GM12878 (cell line): ENCODE results near the gene GGNBP2. TPM values are rescaled to one million over a fixed set of nuclear protein-coding genes. Genes with fewer than 3 reads are reported as not detected.
A peak's percentile ranks its signal among the peaks of the same experiment; 100 is the strongest.

Source experiments
- ATAC-seq: fragments of 200-7000 bp; cut with Tn5 transposase; 3 replicates; pipeline ENCODE4 v1.9.1; 2020; ENCODE audit warnings: mild to moderate bottlenecking, moderate library complexity
- BruUV-seq: library from RNA; stranded (reverse); fragments of 400-500 nt; replicated peaks from 2 replicates; lab custom pipeline; 2021; lab: Mats Ljungman, UMichigan
- CTCF ChIA-PET: fragments of 300-600 bp; sonication (Branson Sonifier 250); formaldehyde crosslinking; extraction: SDS; loops from one replicate; lab custom pipeline; 2021; ENCODE audit warnings: inconsistent platforms; lab: Yijun Ruan, JAX
- POLR2A ChIA-PET: fragments of 350-600 bp; formaldehyde crosslinking; extraction: SDS; loops from one replicate; lab custom pipeline; 2021; ENCODE audit warnings: inconsistent platforms; lab: Charles Lee
- RAD21 ChIA-PET: fragments of 300-600 bp; sonication (Branson Sonifier 250); formaldehyde crosslinking; loops from one replicate; lab custom pipeline; 2023; ENCODE audit warnings: antibody characterized with exemption; ENCODE audit not compliant: unreplicated experiment; lab: Charles Lee
- SMC1A ChIA-PET: fragments of 300-600 bp; sonication (Branson Sonifier 250); formaldehyde crosslinking; loops from one replicate; lab custom pipeline; 2023; ENCODE audit not compliant: unreplicated experiment, uncharacterized antibody; lab: Charles Lee
- DNase-seq: peaks from one replicate; pipeline ENCODE4 v3.0.0-alpha.2; 2011; ENCODE audit warnings: low read depth, low spot score
- FAIRE-seq: peaks from 3 replicates; lab custom pipeline; 2011; peaks lifted over from hg19 to GRCh38; lab: Jason Lieb, UNC
- H2AFZ ChIP-seq: 2 replicates; pipeline ENCODE4 v1.6.0; 2011; ENCODE audit warnings: low read depth, low read length, control low read depth; ENCODE audit not compliant: control insufficient read depth
- H3K27ac ChIP-seq: 2 replicates; pipeline ENCODE4 v1.5.1; 2011; ENCODE audit warnings: control low read depth; ENCODE audit not compliant: control insufficient read depth, insufficient read depth
- H3K27me3 ChIP-seq, 2 experiments: replicated peaks in 1 of 2; 2 replicates each; pipeline versions ENCODE4 v1.6.0 to v1.6.1; 2011; ENCODE audit warnings: low read length in 1 of 2; ENCODE audit not compliant: control insufficient read depth in 2 of 2, insufficient read depth in 2 of 2
- H3K36me3 ChIP-seq, 2 experiments: 2 replicates each; pipeline ENCODE4 v1.5.1; 2011; ENCODE audit warnings: low read length in 1 of 2; ENCODE audit not compliant: control insufficient read depth in 2 of 2, insufficient read depth in 2 of 2
- H3K4me1 ChIP-seq: 2 replicates; pipeline ENCODE4 v1.6.1; 2011; ENCODE audit warnings: mild to moderate bottlenecking, low read length, moderate library complexity, mixed read lengths; ENCODE audit not compliant: control insufficient read depth, insufficient read depth
- H3K4me2 ChIP-seq: 2 replicates; pipeline ENCODE4 v1.6.0; 2011; ENCODE audit warnings: control low read depth; ENCODE audit not compliant: control insufficient read depth, insufficient read depth
- H3K4me3 ChIP-seq: fragments of 200-600 bp; sonication (generic); 2 replicates; pipeline ENCODE4 v1.5.1; 2016
- H3K79me2 ChIP-seq: 2 replicates; pipeline ENCODE4 v1.6.0; 2011; ENCODE audit warnings: low read length; ENCODE audit not compliant: control insufficient read depth, insufficient read depth
- H3K9ac ChIP-seq: 2 replicates; pipeline ENCODE4 v1.8.0; 2011; ENCODE audit warnings: low read length, control low read depth, mixed read lengths; ENCODE audit not compliant: control insufficient read depth, insufficient read depth
- H3K9me3 ChIP-seq: replicated peaks from 3 replicates; pipeline ENCODE4 v1.5.1; 2011; ENCODE audit warnings: mild to moderate bottlenecking, low read length; ENCODE audit not compliant: control insufficient read depth, insufficient read depth
- H4K20me1 ChIP-seq: 2 replicates; pipeline ENCODE4 v1.6.0; 2011; ENCODE audit not compliant: control insufficient read depth, insufficient read depth
- ATF7 ChIP-seq: fragments of 450-650 bp; IDR thresholded peaks from 2 replicates; pipeline ENCODE4 v1.6.1; 2016; ENCODE audit warnings: low read depth, mild to moderate bottlenecking
- CBX3 ChIP-seq: fragments of 200-600 bp; sonication (generic); IDR thresholded peaks from 2 replicates; pipeline ENCODE4 v1.6.1; 2016; ENCODE audit warnings: low read depth, borderline replicate concordance
- CTCF ChIP-seq, 3 experiments: IDR thresholded peaks in 2 of 3; conservative IDR thresholded peaks in 1 of 3; 2 replicates each; pipeline ENCODE4 v1.5.1; 2011; ENCODE audit warnings: low read depth in 3 of 3, low read length in 3 of 3, mild to moderate bottlenecking in 3 of 3, control low read depth in 2 of 3, moderate library complexity in 2 of 3, inconsistent platforms in 1 of 3, mixed read lengths in 1 of 3; ENCODE audit not compliant: control insufficient read depth in 2 of 3, insufficient read depth in 1 of 3; ENCODE audit errors: extremely low read depth in 1 of 3
- HCFC1 ChIP-seq: fragments of 150-350 bp; IDR thresholded peaks from 2 replicates; pipeline ENCODE4 v1.6.1; 2014; ENCODE audit warnings: low read length
- HDAC2 ChIP-seq: fragments of 200-600 bp; sonication (generic); IDR thresholded peaks from 2 replicates; pipeline ENCODE4 v1.6.1; 2017
- IKZF1 ChIP-seq: fragments of 450-650 bp; conservative IDR thresholded peaks from 2 replicates; pipeline ENCODE4 v1.6.1; 2017; ENCODE audit warnings: antibody characterized with exemption, mild to moderate bottlenecking
- NFXL1 ChIP-seq: fragments of 450-650 bp; IDR thresholded peaks from 2 replicates; pipeline ENCODE4 v1.6.1; 2017; ENCODE audit warnings: antibody characterized with exemption, mild to moderate bottlenecking, borderline replicate concordance
- RAD51 ChIP-seq: fragments of 450-650 bp; IDR thresholded peaks from 2 replicates; pipeline ENCODE4 v1.6.1; 2016; ENCODE audit warnings: moderate library complexity, mild to moderate bottlenecking, inconsistent platforms
- SUZ12 ChIP-seq: fragments of 200-600 bp; sonication (generic); IDR thresholded peaks from one replicate; pipeline ENCODE4 v1.6.1; 2018; ENCODE audit warnings: antibody characterized with exemption, mild to moderate bottlenecking; ENCODE audit not compliant: unreplicated experiment
- ZBTB33 ChIP-seq: fragments of 450-650 bp; IDR thresholded peaks from 2 replicates; pipeline ENCODE4 v1.6.1; 2017; ENCODE audit warnings: mild to moderate bottlenecking
- WGBS: methylation state at CpG from one replicate; pipeline ENCODE4 v1.1.6; 2016; ENCODE audit warnings: low lambda C conversion rate; ENCODE audit not compliant: insufficient replicate concordance, insufficient coverage; ENCODE audit errors: missing lambda C conversion rate; 5-methylcytosine and 5-hydroxymethylcytosine counted together
- in situ Hi-C: fragments of 300-500 bp; cut with MboI; formaldehyde crosslinking; loops from 9 replicates; pipeline ENCODE4 v1.14.3; 2018; ENCODE audit warnings: mixed read lengths
- intact Hi-C: fragments of 100-400 bp; cut with micrococcal nuclease; formaldehyde crosslinking; loops from one replicate; pipeline ENCODE4 v1.14.2; 2022; ENCODE audit not compliant: unreplicated experiment
- polyA plus RNA-seq, 11 experiments: library from polyadenylated mRNA; depleted of rRNA in 4 of 11; unstranded in 6 of 11; stranded (reverse) in 5 of 11; fragments of >200 nt; fragmentation: Nextera tagmentation in 4 of 11; fragmentation: Illumina TruSeq in 1 of 11; extraction: Ambion mirVana in 4 of 11; extraction: Trizol in 1 of 11; gene quantifications; 1 replicate in 1 of 11; 2 replicates in 10 of 11; pipeline versions ENCODE4 v1.2.1 to v1.2.3, GENCODE V29; 2011 to 2016; ENCODE audit warnings: inconsistent platforms in 2 of 11, missing spikeins in 2 of 11, low read depth in 1 of 11
- total RNA-seq, 4 experiments: library from RNA; depleted of rRNA in 3 of 4; stranded (reverse); fragments of >200 nt in 3 of 4; fragmentation: Illumina TruSeq in 1 of 4; extraction: Trizol in 1 of 4; gene quantifications; 2 replicates each; pipeline versions ENCODE4 v1.2.1 to v1.2.3, GENCODE V29; 2013 to 2021
- TF ChIP-seq, protein P1 (sequence below): IDR thresholded peaks from 2 replicates; pipeline ENCODE4 v1.6.1; 2012; ENCODE audit warnings: low read depth, low read length, improper control_type of control experiment
- TF ChIP-seq, protein P2 (sequence below): IDR thresholded peaks from 2 replicates; pipeline ENCODE4 v1.6.1; 2011; ENCODE audit warnings: low read depth, low read length, improper control_type of control experiment, borderline replicate concordance
- TF ChIP-seq, protein P3 (sequence below): fragments of 450-650 bp; IDR thresholded peaks from 2 replicates; pipeline ENCODE4 v1.6.1; 2017; ENCODE audit warnings: antibody characterized with exemption, mild to moderate bottlenecking, moderate library complexity

The GGNBP2 gene
- total and polyA plus RNA-seq, 10 of the 15 experiments (the other 5 are each of a cell fraction or from before 2014, with no cell fraction given) = 36.3 to 82.0 (median 50.0) TPM

DNA sequence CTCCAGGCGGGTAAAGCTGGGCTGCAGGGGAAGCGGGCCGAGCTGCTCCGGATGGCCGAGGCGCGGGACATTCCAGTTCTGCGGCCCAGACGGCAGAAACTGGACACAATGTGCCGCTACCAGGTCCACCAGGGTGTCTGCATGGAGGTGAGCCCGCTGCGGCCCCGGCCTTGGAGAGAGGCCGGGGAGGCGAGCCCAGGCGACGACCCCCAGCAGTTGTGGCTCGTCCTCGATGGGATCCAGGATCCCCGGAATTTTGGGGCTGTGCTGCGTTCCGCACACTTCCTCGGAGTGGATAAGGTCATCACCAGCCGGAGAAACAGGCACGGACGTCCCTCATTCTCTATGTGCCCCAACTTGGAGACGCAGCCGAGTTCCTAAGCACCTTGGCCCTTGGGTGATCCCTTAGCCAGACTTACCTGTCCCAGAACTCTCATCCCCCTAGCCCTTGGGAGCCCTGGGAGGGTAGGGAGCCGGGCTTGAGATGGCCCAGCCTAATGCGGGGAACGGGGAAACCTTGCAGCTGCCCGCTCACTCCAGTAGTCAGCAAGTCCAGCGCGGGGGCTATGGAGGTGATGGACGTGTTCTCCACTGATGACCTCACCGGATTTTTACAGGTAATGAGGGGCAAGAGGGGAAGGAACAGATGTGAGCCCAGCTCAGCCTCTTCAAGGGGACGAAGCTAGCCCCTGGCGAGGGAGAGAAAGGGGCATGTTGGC is 57.5 kb downstream of the GGNBP2 start:
- ChIA-PET SMC1A (interaction anchor here (0.8 to 4.2 kb wide), 19 partner anchors 9 to 795 kb away, joined by 3 to 29 read pairs (median 6); partner anchors contain the start of gene PIGW), CTCF (interaction anchor here (0.7 to 4.3 kb wide), 42 partner anchors 9 to 1016 kb away, joined by 3 to 91 read pairs (median 5); partner anchors contain the start of genes DHRS11, GGNBP2, MYO19 and PIGW), RAD21 (interaction anchor here (0.8 to 4.3 kb wide), 22 partner anchors 8 to 781 kb away, joined by 3 to 34 read pairs (median 5); partner anchors contain the start of genes DHRS11, GGNBP2, MYO19 and PIGW), POLR2A (interaction anchor here (0.5 to 3.0 kb wide), 14 partner anchors 8 to 806 kb away, joined by 3 to 28 read pairs (median 4); partner anchors contain the start of genes AATF, DHRS11, GGNBP2 and MYO19)
- Histone ChIP-seq H3K36me3 (peaks cover 0 to 4% of the 10 kb centered on the region in 2 experiments; a peak in 1 of 4 replicates), H3K27me3 (no peaks in the 10 kb centered on the region), H3K4me1 (peaks cover 13% of the 10 kb centered on the region), H3K9me3 (no peaks in the 10 kb centered on the region), H3K79me2 (peaks cover 37% of the 10 kb centered on the region), H3K27ac (peak overlapping the region; percentile 90), H3K9ac (peak overlapping the region; percentile 81), H3K4me3 (peak overlapping the region; percentile 89), H3K4me2 (peak overlapping the region; percentile 86), H4K20me1 (peaks cover 2% of the 10 kb centered on the region; the same call in 1 of the 2 replicates), H2AFZ (peak overlapping the region; percentile 97)
- ATAC-seq = peak; percentile 31
- no peak for FAIRE-seq
- TF ChIP-seq ATF7 (no peak), SUZ12 (no peak), CBX3 (no peak), NFXL1 (no peak), RAD51 (no peak), IKZF1 (no peak), HCFC1 (no peak), ZBTB33 (no peak), CTCF (IDR thresholded peaks at IDR 0.05 in 2 of 3, conservative IDR thresholded peaks at IDR 0.05 in 1 of 3; ENCODE audit: control insufficient read depth in 2 of 3, extremely low read depth in 1 of 3, insufficient read depth in 1 of 3, low read depth in 3 of 3, low read length in 3 of 3) (no peak), HDAC2 (no peak)
- TF ChIP-seq, protein P1, sequence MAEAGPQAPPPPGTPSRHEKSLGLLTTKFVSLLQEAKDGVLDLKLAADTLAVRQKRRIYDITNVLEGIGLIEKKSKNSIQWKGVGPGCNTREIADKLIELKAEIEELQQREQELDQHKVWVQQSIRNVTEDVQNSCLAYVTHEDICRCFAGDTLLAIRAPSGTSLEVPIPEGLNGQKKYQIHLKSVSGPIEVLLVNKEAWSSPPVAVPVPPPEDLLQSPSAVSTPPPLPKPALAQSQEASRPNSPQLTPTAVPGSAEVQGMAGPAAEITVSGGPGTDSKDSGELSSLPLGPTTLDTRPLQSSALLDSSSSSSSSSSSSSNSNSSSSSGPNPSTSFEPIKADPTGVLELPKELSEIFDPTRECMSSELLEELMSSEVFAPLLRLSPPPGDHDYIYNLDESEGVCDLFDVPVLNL = no peak
- TF ChIP-seq, protein P2, sequence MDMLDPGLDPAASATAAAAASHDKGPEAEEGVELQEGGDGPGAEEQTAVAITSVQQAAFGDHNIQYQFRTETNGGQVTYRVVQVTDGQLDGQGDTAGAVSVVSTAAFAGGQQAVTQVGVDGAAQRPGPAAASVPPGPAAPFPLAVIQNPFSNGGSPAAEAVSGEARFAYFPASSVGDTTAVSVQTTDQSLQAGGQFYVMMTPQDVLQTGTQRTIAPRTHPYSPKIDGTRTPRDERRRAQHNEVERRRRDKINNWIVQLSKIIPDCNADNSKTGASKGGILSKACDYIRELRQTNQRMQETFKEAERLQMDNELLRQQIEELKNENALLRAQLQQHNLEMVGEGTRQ = no peak
- TF ChIP-seq, protein P3, sequence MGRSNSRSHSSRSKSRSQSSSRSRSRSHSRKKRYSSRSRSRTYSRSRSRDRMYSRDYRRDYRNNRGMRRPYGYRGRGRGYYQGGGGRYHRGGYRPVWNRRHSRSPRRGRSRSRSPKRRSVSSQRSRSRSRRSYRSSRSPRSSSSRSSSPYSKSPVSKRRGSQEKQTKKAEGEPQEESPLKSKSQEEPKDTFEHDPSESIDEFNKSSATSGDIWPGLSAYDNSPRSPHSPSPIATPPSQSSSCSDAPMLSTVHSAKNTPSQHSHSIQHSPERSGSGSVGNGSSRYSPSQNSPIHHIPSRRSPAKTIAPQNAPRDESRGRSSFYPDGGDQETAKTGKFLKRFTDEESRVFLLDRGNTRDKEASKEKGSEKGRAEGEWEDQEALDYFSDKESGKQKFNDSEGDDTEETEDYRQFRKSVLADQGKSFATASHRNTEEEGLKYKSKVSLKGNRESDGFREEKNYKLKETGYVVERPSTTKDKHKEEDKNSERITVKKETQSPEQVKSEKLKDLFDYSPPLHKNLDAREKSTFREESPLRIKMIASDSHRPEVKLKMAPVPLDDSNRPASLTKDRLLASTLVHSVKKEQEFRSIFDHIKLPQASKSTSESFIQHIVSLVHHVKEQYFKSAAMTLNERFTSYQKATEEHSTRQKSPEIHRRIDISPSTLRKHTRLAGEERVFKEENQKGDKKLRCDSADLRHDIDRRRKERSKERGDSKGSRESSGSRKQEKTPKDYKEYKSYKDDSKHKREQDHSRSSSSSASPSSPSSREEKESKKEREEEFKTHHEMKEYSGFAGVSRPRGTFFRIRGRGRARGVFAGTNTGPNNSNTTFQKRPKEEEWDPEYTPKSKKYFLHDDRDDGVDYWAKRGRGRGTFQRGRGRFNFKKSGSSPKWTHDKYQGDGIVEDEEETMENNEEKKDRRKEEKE = no peak
- WGBS = 1% methylated on average over 36 of the region's 38 CpGs
- no peak for DNase-seq
- in situ Hi-C loops (loop anchor here (10.0 to 25.0 kb wide), 3 partner anchors 460 to 763 kb away; no protein-coding TSS in a partner anchor), intact Hi-C loops (loop anchor here (5.0 kb wide), 1 partner anchor 55 kb away; no protein-coding TSS in a partner anchor)
- no TSS peak for BruUV-seq
